MM.1S (cell line): ENCODE measurements around the gene CA10.

Source experiments
- DNase-seq: peaks from one replicate; pipeline ENCODE4 v3.0.0-alpha.2; 2015
- H2AFZ ChIP-seq: fragments of 300-600 bp; sonication (generic); 2 replicates; pipeline ENCODE4 v1.6.0; 2016; ENCODE audit warnings: antibody characterized with exemption, low read length
- H3F3A ChIP-seq: fragments of 300-600 bp; sonication (generic); 2 replicates; pipeline ENCODE4 v1.6.1; 2016; ENCODE audit warnings: mild to moderate bottlenecking, antibody characterized with exemption, low read length, moderate library complexity, mixed read lengths; ENCODE audit not compliant: insufficient read depth
- H3K27ac ChIP-seq: fragments of 300-600 bp; sonication (generic); 2 replicates; pipeline ENCODE4 v1.5.1; 2016; ENCODE audit warnings: mild to moderate bottlenecking, low read length
- H3K27me3 ChIP-seq: fragments of 300-600 bp; sonication (generic); replicated peaks from 2 replicates; pipeline ENCODE4 v1.6.0; 2016; ENCODE audit warnings: low read length; ENCODE audit not compliant: insufficient read depth
- H3K36me3 ChIP-seq: fragments of 300-600 bp; sonication (generic); replicated peaks from 2 replicates; pipeline ENCODE4 v1.6.1; 2016; ENCODE audit warnings: mild to moderate bottlenecking, low read length, mixed read lengths; ENCODE audit not compliant: insufficient read depth
- H3K4me1 ChIP-seq: fragments of 300-600 bp; sonication (generic); 2 replicates; pipeline ENCODE4 v1.6.1; 2016; ENCODE audit warnings: low read length, mixed read lengths
- H3K4me2 ChIP-seq: fragments of 300-600 bp; sonication (generic); 2 replicates; pipeline ENCODE4 v1.6.0; 2016; ENCODE audit warnings: low read depth, low read length
- H3K4me3 ChIP-seq: fragments of 300-600 bp; sonication (generic); 2 replicates; pipeline ENCODE4 v1.5.1; 2016; ENCODE audit warnings: low read length, mixed read lengths
- H3K79me2 ChIP-seq: fragments of 300-600 bp; sonication (generic); 2 replicates; pipeline ENCODE4 v1.6.1; 2016; ENCODE audit warnings: mixed run types, low read length, mixed read lengths
- H3K9ac ChIP-seq: fragments of 300-600 bp; sonication (generic); 2 replicates; pipeline ENCODE4 v1.6.1; 2016; ENCODE audit warnings: low read length, mixed read lengths
- H3K9me2 ChIP-seq: fragments of 300-600 bp; sonication (generic); replicated peaks from 2 replicates; pipeline ENCODE4 v1.6.1; 2016; ENCODE audit warnings: mild to moderate bottlenecking, low read length, mixed read lengths; ENCODE audit not compliant: insufficient read depth
- H3K9me3 ChIP-seq: fragments of 300-600 bp; sonication (generic); replicated peaks from 2 replicates; pipeline ENCODE4 v1.6.1; 2016; ENCODE audit warnings: mild to moderate bottlenecking, low read length, mixed read lengths; ENCODE audit not compliant: insufficient read depth
- H4K20me1 ChIP-seq: fragments of 300-600 bp; sonication (generic); 2 replicates; pipeline ENCODE4 v1.6.1; 2016; ENCODE audit warnings: mild to moderate bottlenecking, low read length, moderate library complexity, mixed read lengths; ENCODE audit not compliant: insufficient read depth
- EZH2 ChIP-seq: fragments of 300-600 bp; sonication (generic); optimal IDR thresholded peaks from 2 replicates; pipeline ENCODE3; 2017; ENCODE audit warnings: low read depth, mild to moderate bottlenecking, antibody characterized with exemption, low read length, mixed read lengths
- EZH2phosphoT487 ChIP-seq: fragments of 300-600 bp; sonication (generic); IDR thresholded peaks from 2 replicates; pipeline ENCODE4 v1.6.1; 2018; ENCODE audit warnings: antibody characterized with exemption, low read length
- TF ChIP-seq, protein P1 (sequence below): fragments of 300-600 bp; sonication (generic); IDR thresholded peaks from 2 replicates; pipeline ENCODE4 v1.5.1; 2016; ENCODE audit warnings: antibody characterized with exemption, low read length, mixed read lengths

CA10 gene

DNA sequence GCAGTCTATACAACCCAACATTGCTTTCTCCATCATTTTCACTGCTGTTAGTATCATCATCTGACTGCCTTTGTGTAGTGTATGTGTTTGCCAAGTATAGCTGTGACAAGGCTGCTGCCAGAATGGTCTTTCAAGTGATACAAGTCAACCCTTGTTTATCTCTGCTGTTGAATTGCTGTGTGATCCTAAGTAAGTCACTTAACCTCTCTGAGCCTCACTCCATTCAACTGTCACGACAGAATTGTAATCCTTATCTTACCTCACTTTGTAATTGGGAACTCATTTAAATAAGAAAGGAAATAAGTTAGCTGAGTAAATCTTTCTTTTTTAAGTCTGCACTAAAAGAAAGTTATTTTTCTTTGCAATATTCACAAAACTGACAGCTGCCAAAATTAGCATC, 340.6 kb downstream of the CA10 start:
- no peaks in the 10 kb centered on the region for H3F3A ChIP-seq
- no peaks in the 10 kb centered on the region for H3K9me3 ChIP-seq
- H4K20me1 ChIP-seq = no peaks in the 10 kb centered on the region
- no peak overlapping the region for H3K4me3 ChIP-seq
- H3K4me2 ChIP-seq = no peak overlapping the region
- H3K4me1 ChIP-seq = no peaks in the 10 kb centered on the region
- no peak for DNase-seq
- no peak overlapping the region for H2AFZ ChIP-seq
- H3K9ac ChIP-seq = no peak overlapping the region
- no peak for TF ChIP-seq EZH2phosphoT487
- H3K79me2 ChIP-seq = no peaks in the 10 kb centered on the region
- no peaks in the 10 kb centered on the region for H3K9me2 ChIP-seq
- H3K27ac ChIP-seq = no peak overlapping the region
- no peaks in the 10 kb centered on the region for H3K36me3 ChIP-seq
- H3K27me3 ChIP-seq = no peaks in the 10 kb centered on the region

DNA sequence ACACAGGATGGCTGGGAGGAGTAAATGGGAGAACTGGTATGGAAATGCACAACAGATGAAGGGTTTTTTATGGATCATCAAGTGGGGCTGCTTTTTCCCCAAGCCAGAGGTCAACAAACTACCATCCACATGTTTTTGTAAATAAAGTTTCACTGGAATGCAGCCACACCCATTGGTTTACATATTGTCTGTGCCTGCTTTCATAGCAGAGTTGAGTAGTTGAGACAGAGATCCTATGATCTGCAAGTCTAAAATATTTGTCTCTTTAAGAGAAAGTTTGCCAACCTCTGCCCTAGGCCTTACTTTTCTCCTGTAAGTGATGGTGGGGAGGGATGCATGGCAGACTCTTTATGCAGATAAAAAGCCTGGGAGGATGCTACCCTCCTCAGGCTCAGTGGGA, 341.4 kb downstream of the CA10 start:
- Histone ChIP-seq H3K36me3 (no peaks in the 10 kb centered on the region), H2AFZ (no peak overlapping the region), H3F3A (no peaks in the 10 kb centered on the region), H3K9me2 (no peaks in the 10 kb centered on the region), H3K9me3 (no peaks in the 10 kb centered on the region), H4K20me1 (no peaks in the 10 kb centered on the region), H3K4me2 (no peak overlapping the region), H3K27me3 (no peaks in the 10 kb centered on the region), H3K4me3 (no peak overlapping the region), H3K79me2 (no peaks in the 10 kb centered on the region), H3K4me1 (no peaks in the 10 kb centered on the region), H3K9ac (no peak overlapping the region), H3K27ac (no peak overlapping the region)
- no peak for TF ChIP-seq EZH2phosphoT487
- TF ChIP-seq EZH2 = no peak
- TF ChIP-seq, protein P1, sequence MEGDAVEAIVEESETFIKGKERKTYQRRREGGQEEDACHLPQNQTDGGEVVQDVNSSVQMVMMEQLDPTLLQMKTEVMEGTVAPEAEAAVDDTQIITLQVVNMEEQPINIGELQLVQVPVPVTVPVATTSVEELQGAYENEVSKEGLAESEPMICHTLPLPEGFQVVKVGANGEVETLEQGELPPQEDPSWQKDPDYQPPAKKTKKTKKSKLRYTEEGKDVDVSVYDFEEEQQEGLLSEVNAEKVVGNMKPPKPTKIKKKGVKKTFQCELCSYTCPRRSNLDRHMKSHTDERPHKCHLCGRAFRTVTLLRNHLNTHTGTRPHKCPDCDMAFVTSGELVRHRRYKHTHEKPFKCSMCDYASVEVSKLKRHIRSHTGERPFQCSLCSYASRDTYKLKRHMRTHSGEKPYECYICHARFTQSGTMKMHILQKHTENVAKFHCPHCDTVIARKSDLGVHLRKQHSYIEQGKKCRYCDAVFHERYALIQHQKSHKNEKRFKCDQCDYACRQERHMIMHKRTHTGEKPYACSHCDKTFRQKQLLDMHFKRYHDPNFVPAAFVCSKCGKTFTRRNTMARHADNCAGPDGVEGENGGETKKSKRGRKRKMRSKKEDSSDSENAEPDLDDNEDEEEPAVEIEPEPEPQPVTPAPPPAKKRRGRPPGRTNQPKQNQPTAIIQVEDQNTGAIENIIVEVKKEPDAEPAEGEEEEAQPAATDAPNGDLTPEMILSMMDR = no peak
- DNase-seq = no peak

DNA sequence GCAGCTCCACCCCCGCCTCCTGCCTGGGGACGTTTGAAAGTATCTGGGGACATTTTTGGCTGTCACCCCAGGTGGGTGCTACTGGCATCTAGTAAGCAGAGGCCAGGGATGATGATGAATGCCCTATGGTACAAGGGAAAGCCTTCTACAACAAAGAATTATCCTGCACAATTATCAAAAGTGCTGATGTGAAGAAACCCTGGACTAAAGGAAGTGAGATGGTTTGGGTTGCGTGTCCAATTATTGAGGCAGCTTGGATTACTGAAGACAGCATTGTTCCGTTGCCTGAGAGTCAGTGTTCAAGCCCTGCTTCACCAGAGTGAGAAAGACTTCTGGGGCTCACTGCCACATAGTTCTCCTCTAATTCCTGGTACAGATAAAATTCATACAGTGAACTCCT, 343.4 kb downstream of the CA10 start:
- H3K9me2 ChIP-seq = no peaks in the 10 kb centered on the region
- H3K27ac ChIP-seq = no peak overlapping the region
- no peaks in the 10 kb centered on the region for H3F3A ChIP-seq
- H2AFZ ChIP-seq = no peak overlapping the region
- H3K4me2 ChIP-seq = no peak overlapping the region
- H3K79me2 ChIP-seq = no peaks in the 10 kb centered on the region
- no peaks in the 10 kb centered on the region for H3K4me1 ChIP-seq
- H3K9me3 ChIP-seq = no peaks in the 10 kb centered on the region
- no peaks in the 10 kb centered on the region for H3K27me3 ChIP-seq
- no peaks in the 10 kb centered on the region for H3K36me3 ChIP-seq
- no peaks in the 10 kb centered on the region for H4K20me1 ChIP-seq
- no peak for DNase-seq
- no peak overlapping the region for H3K9ac ChIP-seq
- H3K4me3 ChIP-seq = no peak overlapping the region
- TF ChIP-seq EZH2 = no peak
- TF ChIP-seq, protein P1 = no peak
- no peak for TF ChIP-seq EZH2phosphoT487

DNA sequence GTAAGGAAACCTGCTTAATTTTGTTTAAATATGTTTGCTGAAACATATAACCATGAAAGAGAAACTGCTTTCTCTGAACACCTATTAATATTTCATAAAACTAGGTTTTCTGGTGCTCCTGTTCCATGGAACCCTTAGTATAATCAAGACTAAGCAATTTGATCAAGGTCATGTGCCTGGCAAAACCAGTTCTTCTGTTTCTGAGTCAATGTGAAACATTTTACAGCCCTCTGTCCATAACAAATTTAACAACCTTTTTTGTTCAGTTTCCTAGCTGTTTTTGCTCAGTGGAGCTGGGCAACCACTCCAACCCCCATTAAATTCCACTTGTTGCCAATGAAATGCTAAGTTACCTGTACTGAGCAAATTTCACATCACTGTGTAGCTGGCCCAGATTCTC, 344.0 kb downstream of the CA10 start:
- no peak overlapping the region for H3K4me2 ChIP-seq
- no peak overlapping the region for H2AFZ ChIP-seq
- H3K79me2 ChIP-seq = no peaks in the 10 kb centered on the region
- no peaks in the 10 kb centered on the region for H3K9me3 ChIP-seq
- TF ChIP-seq EZH2phosphoT487 (no peak), EZH2 (no peak)
- TF ChIP-seq, protein P1 = no peak
- H3K27ac ChIP-seq = no peak overlapping the region
- no peaks in the 10 kb centered on the region for H3K27me3 ChIP-seq
- H3K9me2 ChIP-seq = no peaks in the 10 kb centered on the region
- no peak overlapping the region for H3K9ac ChIP-seq
- no peaks in the 10 kb centered on the region for H3F3A ChIP-seq
- H3K4me3 ChIP-seq = no peak overlapping the region
- no peaks in the 10 kb centered on the region for H4K20me1 ChIP-seq
- no peaks in the 10 kb centered on the region for H3K36me3 ChIP-seq
- H3K4me1 ChIP-seq = no peaks in the 10 kb centered on the region
- no peak for DNase-seq
